SK-N-SH treated with all-trans-retinoic acid at 6 μM for 48 hours (cell line): ENCODE data around the gene VGLL2.
"Not testable (repeated sequence)": the region's sequence is repeated elsewhere in the genome, so short reads cannot be mapped to it uniquely, and the experiment has no call there.

Source experiments
- ATAC-seq: fragments of 200-7000 bp; cut with Tn5 transposase; 3 replicates; pipeline ENCODE4 v1.9.1; 2020; ENCODE audit warnings: mild to moderate bottlenecking, moderate library complexity
- ARNTL ChIP-seq: fragments of 450-650 bp; formaldehyde crosslinking; IDR thresholded peaks from 2 replicates; pipeline ENCODE4 v1.5.0; 2020; ENCODE audit warnings: low read depth, mild to moderate bottlenecking, moderate library complexity, borderline replicate concordance
- BACH2 ChIP-seq: fragments of 250-450 bp; sonication (Bioruptor Pico); IDR thresholded peaks from 2 replicates; pipeline ENCODE4 v1.9.0; 2021; ENCODE audit warnings: mild to moderate bottlenecking, borderline replicate concordance
- CREB5 ChIP-seq: fragments of 250-450 bp; sonication (Bioruptor Pico); IDR thresholded peaks from 2 replicates; pipeline ENCODE4 v1.5.1; 2020; ENCODE audit warnings: low read depth, mild to moderate bottlenecking, moderate library complexity
- CSDC2 ChIP-seq: fragments of 250-450 bp; sonication (Bioruptor Pico); IDR thresholded peaks from 2 replicates; pipeline ENCODE4 v1.5.0; 2020; ENCODE audit warnings: mild to moderate bottlenecking, moderate library complexity
- CSRNP3 ChIP-seq: fragments of 250-450 bp; sonication (Bioruptor Pico); IDR thresholded peaks from 2 replicates; pipeline ENCODE4 v1.5.1; 2021; ENCODE audit warnings: mild to moderate bottlenecking, moderate library complexity
- GLIS3 ChIP-seq: fragments of 250-450 bp; sonication (Bioruptor Pico); IDR thresholded peaks from 2 replicates; pipeline ENCODE4 v1.5.0; 2020; ENCODE audit warnings: mild to moderate bottlenecking, moderate library complexity
- ISL1 ChIP-seq: fragments of 250-450 bp; sonication (Bioruptor Pico); IDR thresholded peaks from 2 replicates; pipeline ENCODE4 v2.1.2; 2022; ENCODE audit warnings: mild to moderate bottlenecking, moderate library complexity
- OSR1 ChIP-seq: fragments of 250-450 bp; sonication (Bioruptor Pico); IDR thresholded peaks from 2 replicates; pipeline ENCODE4 v1.8.0; 2022; ENCODE audit warnings: moderate library complexity, mild to moderate bottlenecking, inconsistent platforms
- PATZ1 ChIP-seq: fragments of 250-450 bp; sonication (Bioruptor Pico); IDR thresholded peaks from 2 replicates; pipeline ENCODE4 v1.8.0; 2020; ENCODE audit warnings: mild to moderate bottlenecking, moderate library complexity, borderline replicate concordance
- PPARA ChIP-seq: fragments of 250-450 bp; sonication (Bioruptor Pico); IDR thresholded peaks from 2 replicates; pipeline ENCODE4 v1.5.0; 2020; ENCODE audit warnings: mild to moderate bottlenecking, borderline replicate concordance
- RARB ChIP-seq: fragments of 250-450 bp; sonication (Bioruptor Pico); IDR thresholded peaks from 2 replicates; pipeline ENCODE4 v1.8.0; 2021; ENCODE audit warnings: mild to moderate bottlenecking, moderate library complexity
- SNAI2 ChIP-seq: fragments of 250-450 bp; sonication (Bioruptor Pico); IDR thresholded peaks from 2 replicates; pipeline ENCODE4 v1.5.0; 2020; ENCODE audit warnings: mild to moderate bottlenecking, moderate library complexity
- TCF4 ChIP-seq: fragments of 250-450 bp; sonication (Bioruptor Pico); IDR thresholded peaks from 2 replicates; pipeline ENCODE4 v1.8.0; 2021; ENCODE audit warnings: mild to moderate bottlenecking, moderate library complexity, borderline replicate concordance
- TOX ChIP-seq: fragments of 250-450 bp; sonication (Bioruptor Pico); IDR thresholded peaks from 2 replicates; pipeline ENCODE4 v1.8.0; 2021; ENCODE audit warnings: mild to moderate bottlenecking, moderate library complexity, borderline replicate concordance
- TSHZ2 ChIP-seq: fragments of 250-450 bp; sonication (Bioruptor Pico); IDR thresholded peaks from 2 replicates; pipeline ENCODE4 v1.5.0; 2020; ENCODE audit warnings: mild to moderate bottlenecking, moderate library complexity
- ZC3H10 ChIP-seq: fragments of 250-450 bp; sonication (Bioruptor Pico); IDR thresholded peaks from 2 replicates; pipeline ENCODE4 v1.5.1; 2021; ENCODE audit warnings: mild to moderate bottlenecking, moderate library complexity
- ZFP3 ChIP-seq: fragments of 250-450 bp; sonication (Bioruptor Pico); IDR thresholded peaks from 2 replicates; pipeline ENCODE4 v1.5.0; 2020; ENCODE audit warnings: mild to moderate bottlenecking, moderate library complexity
- ZFP30 ChIP-seq: fragments of 450-650 bp; formaldehyde crosslinking; IDR thresholded peaks from 2 replicates; pipeline ENCODE4 v1.5.0; 2022; ENCODE audit warnings: mild to moderate bottlenecking, moderate library complexity
- ZNF565 ChIP-seq: fragments of 450-650 bp; formaldehyde crosslinking; conservative IDR thresholded peaks from 2 replicates; pipeline ENCODE4 v1.5.0; 2020; ENCODE audit warnings: low read depth, mild to moderate bottlenecking, moderate library complexity
- ZNF70 ChIP-seq: fragments of 450-650 bp; formaldehyde crosslinking; IDR thresholded peaks from 2 replicates; pipeline ENCODE4 v1.5.0; 2020; ENCODE audit warnings: mild to moderate bottlenecking, moderate library complexity
- ZNF8 ChIP-seq: fragments of 450-650 bp; formaldehyde crosslinking; IDR thresholded peaks from 2 replicates; pipeline ENCODE4 v1.5.0; 2020; ENCODE audit warnings: mild to moderate bottlenecking, moderate library complexity

Gene VGLL2

GRCh38 chr6:117233145-117233544 is 32.2 kb upstream of the VGLL2 start:
- TF ChIP-seq ARNTL (CRISPR knock-in tag) (no peak), SNAI2 (CRISPR knock-in tag) (no peak), ZNF8 (CRISPR knock-in tag) (no peak), TOX (CRISPR knock-in tag) (no peak), CSDC2 (CRISPR knock-in tag) (no peak), BACH2 (no peak), TCF4 (CRISPR knock-in tag) (no peak), TSHZ2 (no peak), PPARA (CRISPR knock-in tag) (no peak), ZFP3 (CRISPR knock-in tag) (no peak), ISL1 (CRISPR knock-in tag) (no peak), CREB5 (no peak), RARB (CRISPR knock-in tag) (no peak), OSR1 (CRISPR knock-in tag) (no peak), ZNF70 (CRISPR knock-in tag) (no peak), CSRNP3 (no peak), GLIS3 (CRISPR knock-in tag) (no peak)
- no peak for ATAC-seq

- ATAC-seq: no peak
- no peak for TF ChIP-seq GLIS3 (CRISPR knock-in tag)
- TF ChIP-seq TOX (CRISPR knock-in tag): no peak
- no peak for TF ChIP-seq ZNF565 (CRISPR knock-in tag)
- TF ChIP-seq BACH2: no peak
- TF ChIP-seq TCF4 (CRISPR knock-in tag): no peak
- TF ChIP-seq ZNF8 (CRISPR knock-in tag): no peak
- TF ChIP-seq CREB5: no peak
- no peak for TF ChIP-seq ZC3H10 (CRISPR knock-in tag)
- TF ChIP-seq PATZ1 (CRISPR knock-in tag): no peak; the same call in 1 of the 2 replicates
- TF ChIP-seq ISL1 (CRISPR knock-in tag): no peak
- TF ChIP-seq CSDC2 (CRISPR knock-in tag): no peak
- no peak for TF ChIP-seq RARB (CRISPR knock-in tag)
- TF ChIP-seq ZFP3 (CRISPR knock-in tag): no peak
- TF ChIP-seq TSHZ2: no peak
- no peak for TF ChIP-seq OSR1 (CRISPR knock-in tag)
- no peak for TF ChIP-seq ARNTL (CRISPR knock-in tag)
- TF ChIP-seq ZFP30 (CRISPR knock-in tag): no peak
Measured at GRCh38 chr6:117237561-117237960, 27.8 kb upstream of the VGLL2 start.

GRCh38 chr6:117244571-117244970 is 20.8 kb upstream of the VGLL2 start:
- not testable (repeated sequence) for ATAC-seq

- not testable (repeated sequence) for ATAC-seq
Measured at GRCh38 chr6:117244979-117245378, 20.4 kb upstream of the VGLL2 start.
